ENCODE results near the gene RBM34.

DNA sequence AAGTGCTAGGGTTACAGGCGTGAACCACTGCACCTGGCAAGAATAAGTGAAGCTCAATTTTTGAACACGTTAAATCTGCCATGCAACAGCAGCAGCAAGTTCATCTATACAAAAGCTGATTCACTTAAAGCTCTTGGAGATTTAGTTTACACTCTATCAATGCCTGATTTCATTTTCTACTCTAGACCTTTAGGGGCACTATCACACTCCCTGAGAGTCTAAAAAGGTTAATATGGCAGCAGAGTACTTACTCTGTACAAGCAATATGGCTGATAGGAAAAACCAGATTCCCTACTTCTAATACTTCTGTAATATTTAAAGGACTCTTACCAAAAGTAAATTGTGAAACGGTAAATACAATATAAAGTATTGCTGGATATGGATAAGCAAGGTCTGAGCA, 4.8 kb downstream of the RBM34 start:
- no peak for TF ChIP-seq CTCF (IDR thresholded peaks at IDR 0.05)
- no peak for TF ChIP-seq POLR2A (IDR thresholded peaks at IDR 0.05)

Measured in thyroid gland (tissue), 4 donors.